ENCODE data around the gene CBFA2T3.

CBFA2T3 gene

DNA sequence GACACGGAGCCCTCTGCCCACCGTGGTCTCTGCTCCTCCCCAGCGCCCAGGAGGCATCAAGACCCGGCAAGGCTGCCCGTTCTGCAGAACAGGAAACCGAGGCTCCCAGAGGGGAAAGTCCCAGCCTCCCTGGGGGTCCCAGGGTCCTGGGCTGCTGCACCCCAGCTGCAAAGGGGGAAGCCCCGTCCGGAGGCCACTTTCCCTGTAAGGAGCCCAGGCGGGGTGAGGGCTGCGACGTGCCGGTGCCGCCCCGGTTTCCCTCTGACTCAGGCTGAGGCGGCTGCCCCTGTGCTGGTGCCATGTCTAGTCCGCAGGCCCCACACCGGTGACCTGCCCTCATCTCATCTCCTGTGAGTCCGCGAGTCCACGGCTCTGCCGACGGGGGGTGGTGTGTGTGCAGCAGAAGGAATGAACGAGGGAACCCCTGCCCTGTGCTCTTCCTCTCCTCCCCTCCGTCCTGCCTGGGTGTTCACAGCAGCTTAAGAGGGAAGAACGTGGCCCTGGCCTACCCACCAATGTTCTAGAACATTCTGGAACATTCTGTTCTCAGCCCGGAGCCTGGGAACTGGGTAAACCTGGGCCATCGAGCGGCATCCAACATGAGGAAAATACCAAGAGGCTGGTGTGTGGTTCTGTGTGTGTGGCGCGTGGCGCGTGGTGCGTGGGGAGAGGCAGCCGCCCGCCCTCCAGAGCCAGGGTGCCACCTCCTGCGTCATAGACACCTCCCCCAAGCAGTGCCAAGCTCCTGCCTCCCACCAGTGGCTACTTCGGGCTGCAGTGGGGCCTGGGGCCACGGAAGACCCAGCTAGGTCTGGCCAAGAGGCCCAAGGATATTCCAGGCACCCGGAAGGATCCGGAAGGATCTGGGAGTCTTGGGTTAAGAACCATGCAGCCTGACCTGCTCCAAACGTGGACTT is 7.0 kb upstream of the CBFA2T3 start:
- H3K9ac ChIP-seq (ENCODE audit: low read length): peak overlapping the region; percentile 100
- H3K9me3 ChIP-seq (ENCODE audit: insufficient read depth, low read length): no peaks in the 10 kb centered on the region
- H3K36me3 ChIP-seq (replicated peaks; ENCODE audit: low read depth, low read length): peaks cover 8% of the 10 kb centered on the region
- no peaks in the 10 kb centered on the region; the same call in 1 of the 2 replicates for H3K79me2 ChIP-seq (ENCODE audit: low read length)
- no peaks in the 10 kb centered on the region for H3K27me3 ChIP-seq (ENCODE audit: low read depth, low read length)
- TF ChIP-seq, protein P1, sequence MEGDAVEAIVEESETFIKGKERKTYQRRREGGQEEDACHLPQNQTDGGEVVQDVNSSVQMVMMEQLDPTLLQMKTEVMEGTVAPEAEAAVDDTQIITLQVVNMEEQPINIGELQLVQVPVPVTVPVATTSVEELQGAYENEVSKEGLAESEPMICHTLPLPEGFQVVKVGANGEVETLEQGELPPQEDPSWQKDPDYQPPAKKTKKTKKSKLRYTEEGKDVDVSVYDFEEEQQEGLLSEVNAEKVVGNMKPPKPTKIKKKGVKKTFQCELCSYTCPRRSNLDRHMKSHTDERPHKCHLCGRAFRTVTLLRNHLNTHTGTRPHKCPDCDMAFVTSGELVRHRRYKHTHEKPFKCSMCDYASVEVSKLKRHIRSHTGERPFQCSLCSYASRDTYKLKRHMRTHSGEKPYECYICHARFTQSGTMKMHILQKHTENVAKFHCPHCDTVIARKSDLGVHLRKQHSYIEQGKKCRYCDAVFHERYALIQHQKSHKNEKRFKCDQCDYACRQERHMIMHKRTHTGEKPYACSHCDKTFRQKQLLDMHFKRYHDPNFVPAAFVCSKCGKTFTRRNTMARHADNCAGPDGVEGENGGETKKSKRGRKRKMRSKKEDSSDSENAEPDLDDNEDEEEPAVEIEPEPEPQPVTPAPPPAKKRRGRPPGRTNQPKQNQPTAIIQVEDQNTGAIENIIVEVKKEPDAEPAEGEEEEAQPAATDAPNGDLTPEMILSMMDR (IDR thresholded peaks at IDR 0.05; ENCODE audit: low read depth, low read length): peak; percentile 3; the same call in 1 of the 2 replicates
- no peak for TF ChIP-seq EZH2phosphoT487 (IDR thresholded peaks at IDR 0.05; ENCODE audit: low read depth)
- peak overlapping the region; percentile 94 for H3K4me2 ChIP-seq (ENCODE audit: low read length)
- H3K27ac ChIP-seq (ENCODE audit: low read length): peak overlapping the region; percentile 96
- H3K4me1 ChIP-seq (ENCODE audit: low read length): peaks cover 78% of the 10 kb centered on the region
- H2AFZ ChIP-seq (ENCODE audit: low read depth, low read length): no peak overlapping the region
- H4K20me1 ChIP-seq (ENCODE audit: insufficient read depth, low read length): no peaks in the 10 kb centered on the region
- H3K4me3 ChIP-seq (ENCODE audit: low read length): peak overlapping the region; percentile 67

- H3K36me3 ChIP-seq (replicated peaks; ENCODE audit: low read depth, low read length): peaks cover 8% of the 10 kb centered on the region
- no peaks in the 10 kb centered on the region for H4K20me1 ChIP-seq (ENCODE audit: insufficient read depth, low read length)
- no peaks in the 10 kb centered on the region for H3K27me3 ChIP-seq (ENCODE audit: low read depth, low read length)
- H3K9me3 ChIP-seq (ENCODE audit: insufficient read depth, low read length): no peaks in the 10 kb centered on the region
- H3K27ac ChIP-seq (ENCODE audit: low read length): peak overlapping the region; percentile 96
- peak overlapping the region; percentile 67 for H3K4me3 ChIP-seq (ENCODE audit: low read length)
- no peak overlapping the region for H2AFZ ChIP-seq (ENCODE audit: low read depth, low read length)
- TF ChIP-seq, protein P1 (IDR thresholded peaks at IDR 0.05; ENCODE audit: low read depth, low read length): no peak; the same call in 1 of the 2 replicates
- TF ChIP-seq EZH2phosphoT487 (IDR thresholded peaks at IDR 0.05; ENCODE audit: low read depth): no peak
- H3K9ac ChIP-seq (ENCODE audit: low read length): peak overlapping the region; percentile 92
- H3K79me2 ChIP-seq (ENCODE audit: low read length): no peaks in the 10 kb centered on the region; the same call in 1 of the 2 replicates
- H3K4me2 ChIP-seq (ENCODE audit: low read length): peak overlapping the region; percentile 80
- peaks cover 87% of the 10 kb centered on the region for H3K4me1 ChIP-seq (ENCODE audit: low read length)
These were observed 6.2 kb upstream of the CBFA2T3 start for GRCh38 chr16:88983165-88983564.

DNA sequence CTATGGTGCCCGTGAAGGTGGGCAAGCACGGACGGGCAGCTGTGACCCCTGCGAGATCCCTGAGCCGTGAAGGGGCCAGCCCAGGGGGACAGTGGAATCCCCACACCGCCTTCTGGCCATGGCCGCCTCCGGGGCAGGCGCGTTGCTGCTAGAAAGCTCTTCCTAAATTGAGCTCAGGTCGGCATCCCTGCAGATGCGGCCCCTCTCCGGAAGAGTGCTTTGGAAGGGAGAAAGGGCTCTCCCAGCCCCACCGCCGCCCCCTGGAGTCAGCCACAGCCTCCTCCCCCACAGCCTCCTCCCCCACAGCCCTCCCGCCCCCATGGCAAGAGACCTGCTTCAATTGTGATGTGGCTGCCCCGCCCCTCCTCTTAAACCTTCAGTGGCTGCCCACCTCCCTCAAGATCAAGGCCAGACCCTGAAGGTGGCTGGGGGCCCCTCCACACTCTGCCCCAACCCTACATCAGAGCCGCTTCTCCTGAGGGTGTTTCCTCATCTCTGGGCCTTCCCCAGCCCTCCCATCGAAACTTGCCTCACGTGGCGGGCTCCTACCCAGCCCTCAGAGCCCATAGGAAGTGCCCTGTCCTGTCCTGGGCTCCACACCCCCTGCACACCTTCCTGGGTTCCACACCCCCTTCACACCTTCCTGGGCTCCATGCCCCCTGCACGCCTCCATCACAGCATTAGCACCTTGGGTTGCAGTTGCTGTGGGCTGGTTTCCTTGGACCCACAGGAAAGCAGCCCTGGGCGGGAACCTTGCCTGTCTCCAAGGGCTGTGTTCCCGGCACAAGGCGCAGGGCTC is 5.5 kb upstream of the CBFA2T3 start:
- Histone ChIP-seq H3K27ac (ENCODE audit: low read length) (peak overlapping the region; percentile 96), H3K9ac (ENCODE audit: low read length) (peak overlapping the region; percentile 92), H3K9me3 (ENCODE audit: insufficient read depth, low read length) (no peaks in the 10 kb centered on the region), H3K27me3 (ENCODE audit: low read depth, low read length) (no peaks in the 10 kb centered on the region), H2AFZ (ENCODE audit: low read depth, low read length) (no peak overlapping the region), H3K4me1 (ENCODE audit: low read length) (peaks cover 91% of the 10 kb centered on the region), H3K4me2 (ENCODE audit: low read length) (peak overlapping the region; percentile 80), H3K79me2 (ENCODE audit: low read length) (no peaks in the 10 kb centered on the region; the same call in 1 of the 2 replicates), H3K4me3 (ENCODE audit: low read length) (peak overlapping the region; percentile 67), H4K20me1 (ENCODE audit: insufficient read depth, low read length) (no peaks in the 10 kb centered on the region), H3K36me3 (replicated peaks; ENCODE audit: low read depth, low read length) (peaks cover 8% of the 10 kb centered on the region)
- TF ChIP-seq, protein P1 (IDR thresholded peaks at IDR 0.05; ENCODE audit: low read depth, low read length): no peak
- TF ChIP-seq EZH2phosphoT487 (IDR thresholded peaks at IDR 0.05; ENCODE audit: low read depth): no peak
